ENCODE measurements around the gene SLC9A9.

Gene SLC9A9

GRCh38 chr3:143314251-143315093 is 533.8 kb downstream of the SLC9A9 start:
- Histone ChIP-seq H3K27ac (replicated peaks) (no peak overlapping the region), H3K27me3 (ENCODE audit: insufficient read depth, poor library complexity, severe bottlenecking) (no peaks in the 10 kb centered on the region), H3K4me3 (replicated peaks; ENCODE audit: insufficient read depth, low read length) (no peak overlapping the region)
- DNase-seq (ENCODE audit: low read depth in 1 of 2, low spot score in 1 of 2), result no peak
- no peak for TF ChIP-seq CTCF (IDR thresholded peaks at IDR 0.05; ENCODE audit: insufficient read depth, low read length)
- TF ChIP-seq SPI1 (IDR thresholded peaks at IDR 0.05; ENCODE audit: borderline replicate concordance, low read depth), result no peak
- no peak for TF ChIP-seq REST (IDR thresholded peaks at IDR 0.05; ENCODE audit: insufficient replicate concordance, low read depth)
- no peak for TF ChIP-seq GABPA (IDR thresholded peaks at IDR 0.05; ENCODE audit: low read depth)
- no peak for TF ChIP-seq POLR2AphosphoS5 (IDR thresholded peaks at IDR 0.05; ENCODE audit: low read depth)

- no peak for DNase-seq (ENCODE audit: low read depth in 1 of 2, low spot score in 1 of 2)
- no peaks in the 10 kb centered on the region for H3K27me3 ChIP-seq (ENCODE audit: insufficient read depth, poor library complexity, severe bottlenecking)
- H3K27ac ChIP-seq (replicated peaks), result no peak overlapping the region
- TF ChIP-seq POLR2AphosphoS5 (IDR thresholded peaks at IDR 0.05; ENCODE audit: low read depth), result no peak
- TF ChIP-seq REST (IDR thresholded peaks at IDR 0.05; ENCODE audit: insufficient replicate concordance, low read depth), result no peak
- TF ChIP-seq SPI1 (IDR thresholded peaks at IDR 0.05; ENCODE audit: borderline replicate concordance, low read depth), result no peak
- TF ChIP-seq GABPA (IDR thresholded peaks at IDR 0.05; ENCODE audit: low read depth), result no peak
- TF ChIP-seq CTCF (IDR thresholded peaks at IDR 0.05; ENCODE audit: insufficient read depth, low read length), result no peak
- H3K4me3 ChIP-seq (replicated peaks; ENCODE audit: insufficient read depth, low read length), result no peak overlapping the region
These were observed 534.4 kb downstream of the SLC9A9 start for GRCh38 chr3:143313893-143314188.

GRCh38 chr3:143313025-143313892 is 535.0 kb downstream of the SLC9A9 start:
- DNase-seq (ENCODE audit: low read depth in 1 of 2, low spot score in 1 of 2), result no peak
- TF ChIP-seq POLR2AphosphoS5 (IDR thresholded peaks at IDR 0.05; ENCODE audit: low read depth), result no peak
- TF ChIP-seq GABPA (IDR thresholded peaks at IDR 0.05; ENCODE audit: low read depth), result no peak
- TF ChIP-seq CTCF (IDR thresholded peaks at IDR 0.05; ENCODE audit: insufficient read depth, low read length), result no peak
- TF ChIP-seq SPI1 (IDR thresholded peaks at IDR 0.05; ENCODE audit: borderline replicate concordance, low read depth), result no peak
- no peak for TF ChIP-seq REST (IDR thresholded peaks at IDR 0.05; ENCODE audit: insufficient replicate concordance, low read depth)
- Histone ChIP-seq H3K4me3 (replicated peaks; ENCODE audit: insufficient read depth, low read length) (no peak overlapping the region), H3K27me3 (ENCODE audit: insufficient read depth, poor library complexity, severe bottlenecking) (no peaks in the 10 kb centered on the region), H3K27ac (replicated peaks) (no peak overlapping the region)

Measured in HL-60 (cell line).